Measurements from ENCODE around the gene SUSD4. TPM values are rescaled to one million over a fixed set of nuclear protein-coding genes. Genes with fewer than 3 reads are reported as not detected.

Gene SUSD4
- total RNA-seq, 1 experiment from 2014 or later, result 31.4 TPM

DNA sequence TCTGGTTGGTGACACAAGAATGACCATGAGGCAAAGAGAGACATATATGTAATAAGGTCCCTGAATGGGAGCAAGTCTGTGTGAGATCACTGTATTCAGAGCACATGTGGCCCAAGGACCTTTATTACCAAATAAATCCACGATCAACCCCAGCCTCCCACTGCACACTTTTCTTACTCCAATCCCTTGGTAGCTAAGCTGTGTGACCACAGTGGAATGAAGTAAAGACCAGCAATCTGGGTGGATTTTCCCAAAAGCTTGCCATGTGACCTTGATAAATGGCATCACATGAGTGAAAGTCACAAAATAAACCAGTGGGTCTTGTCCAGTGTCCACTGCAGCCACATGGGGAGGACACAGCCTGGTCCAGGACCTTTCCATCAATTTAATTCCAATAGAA lies 184.2 kb downstream of the SUSD4 start:
- peaks cover 5% of the 10 kb centered on the region for H3K4me1 Mint-ChIP-seq (ENCODE audit: low read depth, unreplicated experiment)
- H3K27me3 Mint-ChIP-seq (ENCODE audit: insufficient read depth, unreplicated experiment), result peaks cover 4% of the 10 kb centered on the region
- no peak overlapping the region for H3K4me3 Mint-ChIP-seq (ENCODE audit: unreplicated experiment)
- no peaks in the 10 kb centered on the region for H3K36me3 ChIP-seq (ENCODE audit: control insufficient read depth, insufficient read depth, low read length)
- ChIA-PET CTCF (no interaction called here), POLR2A (no interaction called here)
- no peaks in the 10 kb centered on the region for H3K9me3 ChIP-seq
- H3K4me1 ChIP-seq, result peaks cover 5% of the 10 kb centered on the region
- DNase-seq, result no peak
- no peaks in the 10 kb centered on the region for H3K36me3 Mint-ChIP-seq (ENCODE audit: insufficient read depth, unreplicated experiment)
- intact Hi-C loops (cut with micrococcal nuclease; ENCODE audit: unreplicated experiment), result loop anchor here (5.0 kb wide), 1 partner anchor 183 kb away; the partner anchor contains the start of gene SUSD4
- H3K27me3 ChIP-seq (replicated peaks; ENCODE audit: control insufficient read depth, insufficient read depth, low read length), result no peaks in the 10 kb centered on the region
- no peak overlapping the region for H3K4me3 ChIP-seq (ENCODE audit: low read depth, low read length)
- H3K9me3 Mint-ChIP-seq (ENCODE audit: unreplicated experiment), result peaks cover 9% of the 10 kb centered on the region
- H3K27ac Mint-ChIP-seq (ENCODE audit: unreplicated experiment), result no peak overlapping the region
- BruUV-seq (replicated peaks), result no TSS peak
- TF ChIP-seq, protein P1, sequence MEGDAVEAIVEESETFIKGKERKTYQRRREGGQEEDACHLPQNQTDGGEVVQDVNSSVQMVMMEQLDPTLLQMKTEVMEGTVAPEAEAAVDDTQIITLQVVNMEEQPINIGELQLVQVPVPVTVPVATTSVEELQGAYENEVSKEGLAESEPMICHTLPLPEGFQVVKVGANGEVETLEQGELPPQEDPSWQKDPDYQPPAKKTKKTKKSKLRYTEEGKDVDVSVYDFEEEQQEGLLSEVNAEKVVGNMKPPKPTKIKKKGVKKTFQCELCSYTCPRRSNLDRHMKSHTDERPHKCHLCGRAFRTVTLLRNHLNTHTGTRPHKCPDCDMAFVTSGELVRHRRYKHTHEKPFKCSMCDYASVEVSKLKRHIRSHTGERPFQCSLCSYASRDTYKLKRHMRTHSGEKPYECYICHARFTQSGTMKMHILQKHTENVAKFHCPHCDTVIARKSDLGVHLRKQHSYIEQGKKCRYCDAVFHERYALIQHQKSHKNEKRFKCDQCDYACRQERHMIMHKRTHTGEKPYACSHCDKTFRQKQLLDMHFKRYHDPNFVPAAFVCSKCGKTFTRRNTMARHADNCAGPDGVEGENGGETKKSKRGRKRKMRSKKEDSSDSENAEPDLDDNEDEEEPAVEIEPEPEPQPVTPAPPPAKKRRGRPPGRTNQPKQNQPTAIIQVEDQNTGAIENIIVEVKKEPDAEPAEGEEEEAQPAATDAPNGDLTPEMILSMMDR (IDR thresholded peaks at IDR 0.05; ENCODE audit: insufficient read depth in 1 of 2, low read depth in 1 of 2, low read length in 1 of 2, severe bottlenecking in 1 of 2, unreplicated experiment in 1 of 2), result no peak

DNA sequence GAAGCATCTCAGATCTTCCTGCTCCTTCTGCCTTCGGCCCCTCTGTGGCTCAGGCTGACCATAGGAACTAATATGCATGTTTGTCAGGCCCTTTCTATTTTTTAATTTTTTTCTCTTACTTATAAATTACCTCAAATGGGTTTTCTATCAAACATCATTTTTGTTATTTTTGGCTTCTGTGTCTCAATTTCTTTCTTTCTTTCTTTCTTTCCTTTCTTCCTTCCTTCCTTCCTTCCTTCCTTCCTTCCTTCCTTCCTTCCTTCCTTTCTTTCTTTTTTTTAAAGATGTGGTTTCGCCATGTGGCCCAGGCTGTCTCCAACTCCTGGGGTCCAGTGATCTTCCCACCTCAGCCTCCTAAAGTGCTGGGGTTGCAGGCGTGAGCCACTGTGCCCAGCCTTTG lies 184.7 kb downstream of the SUSD4 start:
- POLR2A ChIA-PET, result no interaction called here
- Histone ChIP-seq H3K4me1 (peaks cover 5% of the 10 kb centered on the region), H3K9me3 (no peaks in the 10 kb centered on the region), H3K4me3 (ENCODE audit: low read depth, low read length) (no peak overlapping the region), H3K36me3 (ENCODE audit: control insufficient read depth, insufficient read depth, low read length) (no peaks in the 10 kb centered on the region), H3K27me3 (replicated peaks; ENCODE audit: control insufficient read depth, insufficient read depth, low read length) (no peaks in the 10 kb centered on the region)
- no peaks in the 10 kb centered on the region for H3K36me3 Mint-ChIP-seq (ENCODE audit: insufficient read depth, unreplicated experiment)
- CTCF ChIA-PET, result no interaction called here
- no peak for DNase-seq
- TF ChIP-seq, protein P1 (IDR thresholded peaks at IDR 0.05; ENCODE audit: insufficient read depth in 1 of 2, low read depth in 1 of 2, low read length in 1 of 2, severe bottlenecking in 1 of 2, unreplicated experiment in 1 of 2), result no peak
- H3K9me3 Mint-ChIP-seq (ENCODE audit: unreplicated experiment), result peaks cover 9% of the 10 kb centered on the region
- intact Hi-C loops (cut with micrococcal nuclease; ENCODE audit: unreplicated experiment), result loop anchor here (5.0 kb wide), 1 partner anchor 183 kb away; the partner anchor contains the start of gene SUSD4
- BruUV-seq (replicated peaks), result no TSS peak
- H3K27me3 Mint-ChIP-seq (ENCODE audit: insufficient read depth, unreplicated experiment), result peaks cover 4% of the 10 kb centered on the region
- peaks cover 5% of the 10 kb centered on the region for H3K4me1 Mint-ChIP-seq (ENCODE audit: low read depth, unreplicated experiment)
- H3K27ac Mint-ChIP-seq (ENCODE audit: unreplicated experiment), result no peak overlapping the region
- H3K4me3 Mint-ChIP-seq (ENCODE audit: unreplicated experiment), result no peak overlapping the region

DNA sequence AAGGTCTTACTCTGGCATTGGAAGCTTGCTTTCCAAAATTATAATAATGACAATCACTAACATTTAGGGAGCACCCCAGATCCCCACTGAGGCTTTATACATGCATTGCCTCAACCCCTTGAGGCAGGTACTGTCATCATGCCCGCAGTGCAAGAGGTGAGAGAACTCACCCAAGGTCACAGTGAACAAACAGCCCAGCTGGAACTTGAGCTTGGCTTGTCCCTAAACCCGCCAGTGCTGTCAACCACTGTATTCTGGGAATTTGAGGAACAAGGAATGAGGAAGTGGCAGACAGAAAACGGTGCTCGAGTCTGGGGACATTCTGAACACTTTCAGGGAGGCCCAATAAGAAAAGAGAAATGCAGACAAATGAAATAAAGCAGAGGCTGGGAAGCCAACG lies 186.3 kb downstream of the SUSD4 start:
- no peaks in the 10 kb centered on the region for H3K36me3 ChIP-seq (ENCODE audit: control insufficient read depth, insufficient read depth, low read length)
- TF ChIP-seq, protein P1 (IDR thresholded peaks at IDR 0.05; ENCODE audit: insufficient read depth in 1 of 2, low read depth in 1 of 2, low read length in 1 of 2, severe bottlenecking in 1 of 2, unreplicated experiment in 1 of 2), result no peak
- DNase-seq, result no peak
- Mint-ChIP-seq H3K27me3 (ENCODE audit: insufficient read depth, unreplicated experiment) (peaks cover 4% of the 10 kb centered on the region), H3K9me3 (ENCODE audit: unreplicated experiment) (peaks cover 9% of the 10 kb centered on the region), H3K36me3 (ENCODE audit: insufficient read depth, unreplicated experiment) (no peaks in the 10 kb centered on the region), H3K27ac (ENCODE audit: unreplicated experiment) (no peak overlapping the region), H3K4me3 (ENCODE audit: unreplicated experiment) (no peak overlapping the region), H3K4me1 (ENCODE audit: low read depth, unreplicated experiment) (peaks cover 5% of the 10 kb centered on the region)
- intact Hi-C loops (cut with micrococcal nuclease; ENCODE audit: unreplicated experiment), result loop anchor here (5.0 kb wide), 1 partner anchor 185 kb away; the partner anchor contains the start of gene SUSD4
- no peak overlapping the region for H3K4me3 ChIP-seq (ENCODE audit: low read depth, low read length)
- BruUV-seq (replicated peaks), result no TSS peak
- no peaks in the 10 kb centered on the region for H3K27me3 ChIP-seq (replicated peaks; ENCODE audit: control insufficient read depth, insufficient read depth, low read length)
- peaks cover 5% of the 10 kb centered on the region for H3K4me1 ChIP-seq
- POLR2A ChIA-PET, result no interaction called here
- CTCF ChIA-PET, result no interaction called here
- H3K9me3 ChIP-seq, result no peaks in the 10 kb centered on the region

Data from Caco-2 (cell line).